Lower leg skin (tissue), 4 donors: ENCODE results near the gene DNAAF1. TPM values are rescaled to one million over a fixed set of nuclear protein-coding genes. Genes with fewer than 3 reads are reported as not detected.

Source experiments
- DNase-seq, 2 donors: peaks; one replicate each; pipeline ENCODE4 v3.0.0-alpha.2; 2019; ENCODE audit warnings: low spot score in 2 of 2
- H3K4me3 ChIP-seq: fragments of 200-600 bp; sonication (generic); 2 replicates; pipeline ENCODE4 v1.5.1; 2017; ENCODE audit warnings: mild to moderate bottlenecking, low read depth; ENCODE audit not compliant: poor library complexity, severe bottlenecking
- POLR2A ChIP-seq, 2 donors: fragments of 450-650 bp; IDR thresholded peaks; one replicate each; pipeline ENCODE4 v1.6.1; 2016 to 2017; ENCODE audit warnings: antibody characterized with exemption in 2 of 2, mild to moderate bottlenecking in 1 of 2, moderate library complexity in 1 of 2
- WGBS, 2 donors: methylation state at CpG; one replicate each; pipeline ENCODE4 v1.1.5; 2018; 5-methylcytosine and 5-hydroxymethylcytosine counted together
- intact Hi-C: fragments of 100-400 bp; cut with DNase I; formaldehyde crosslinking; loops from one replicate; pipeline ENCODE4 v1.15.0; 2023; ENCODE audit warnings: low total_unique reads
- total RNA-seq, 4 donors: library from RNA; depleted of rRNA; stranded (reverse); fragments of >200 nt; gene quantifications; one replicate each; pipeline ENCODE4 v1.1.0, GENCODE V29; 2016
- TF ChIP-seq, protein P1 (sequence below), 3 donors: fragments of 450-650 bp; IDR thresholded peaks; one replicate each; pipeline ENCODE4 v1.5.1; 2016; ENCODE audit warnings: antibody characterized with exemption in 3 of 3, mild to moderate bottlenecking in 3 of 3, moderate library complexity in 2 of 3

DNAAF1 gene
- total RNA-seq, 4 donors from 2014 or later, result 0.71 to 1.0 TPM; not detected in 2

DNA sequence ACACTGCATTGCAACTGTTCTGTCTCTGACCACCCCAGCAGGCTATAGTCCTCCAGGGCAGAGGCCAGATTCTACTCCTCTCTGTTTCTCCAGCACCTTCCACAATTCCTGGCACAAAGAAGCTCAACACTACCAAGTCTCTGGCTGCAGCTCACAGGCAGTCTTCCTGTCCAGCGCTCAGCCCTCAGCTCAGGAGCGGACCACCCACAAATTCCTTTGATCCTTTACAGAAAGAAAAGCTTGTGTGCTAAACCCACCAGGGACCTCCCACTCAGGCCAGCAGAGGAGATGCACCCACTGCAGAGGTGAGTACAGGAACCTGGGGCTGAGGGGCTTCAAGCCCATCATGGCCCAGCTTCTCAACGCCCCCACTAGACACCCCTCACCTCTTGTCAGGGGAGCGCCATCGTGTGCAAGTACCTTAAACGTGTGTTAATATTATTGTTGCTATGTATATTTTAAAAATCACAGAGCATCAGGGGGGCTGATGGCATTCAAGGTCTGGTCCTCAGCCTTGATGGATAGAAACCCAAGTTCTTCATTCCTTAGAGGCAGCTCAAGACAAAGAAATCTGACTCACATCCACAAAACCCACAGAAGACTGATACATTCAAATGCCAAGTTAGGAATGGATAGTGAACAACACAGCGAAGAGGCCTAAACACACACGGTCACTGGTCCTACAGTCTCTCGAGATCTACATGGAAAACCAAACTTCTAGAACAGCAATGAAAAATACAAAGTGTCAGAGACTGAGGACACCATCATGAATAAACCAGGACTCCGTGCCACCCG is 8.6 kb upstream of the DNAAF1 start:
- DNase-seq, result no peak
- no peak overlapping the region for H3K4me3 ChIP-seq
- TF ChIP-seq, protein P1, sequence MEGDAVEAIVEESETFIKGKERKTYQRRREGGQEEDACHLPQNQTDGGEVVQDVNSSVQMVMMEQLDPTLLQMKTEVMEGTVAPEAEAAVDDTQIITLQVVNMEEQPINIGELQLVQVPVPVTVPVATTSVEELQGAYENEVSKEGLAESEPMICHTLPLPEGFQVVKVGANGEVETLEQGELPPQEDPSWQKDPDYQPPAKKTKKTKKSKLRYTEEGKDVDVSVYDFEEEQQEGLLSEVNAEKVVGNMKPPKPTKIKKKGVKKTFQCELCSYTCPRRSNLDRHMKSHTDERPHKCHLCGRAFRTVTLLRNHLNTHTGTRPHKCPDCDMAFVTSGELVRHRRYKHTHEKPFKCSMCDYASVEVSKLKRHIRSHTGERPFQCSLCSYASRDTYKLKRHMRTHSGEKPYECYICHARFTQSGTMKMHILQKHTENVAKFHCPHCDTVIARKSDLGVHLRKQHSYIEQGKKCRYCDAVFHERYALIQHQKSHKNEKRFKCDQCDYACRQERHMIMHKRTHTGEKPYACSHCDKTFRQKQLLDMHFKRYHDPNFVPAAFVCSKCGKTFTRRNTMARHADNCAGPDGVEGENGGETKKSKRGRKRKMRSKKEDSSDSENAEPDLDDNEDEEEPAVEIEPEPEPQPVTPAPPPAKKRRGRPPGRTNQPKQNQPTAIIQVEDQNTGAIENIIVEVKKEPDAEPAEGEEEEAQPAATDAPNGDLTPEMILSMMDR (IDR thresholded peaks at IDR 0.05), result no peak
- no peak for TF ChIP-seq POLR2A (IDR thresholded peaks at IDR 0.05)
- intact Hi-C loops, result no loop called here
- WGBS, 2 donors, result 91 to 93% methylated on average over 11 of the region's 11 CpGs

- DNase-seq, result no peak
- intact Hi-C loops, result no loop called here
- 82 to 83% methylated on average over 8 of the region's 8 CpGs for WGBS, 2 donors
- no peak for TF ChIP-seq POLR2A (IDR thresholded peaks at IDR 0.05)
- TF ChIP-seq, protein P1 (IDR thresholded peaks at IDR 0.05), result no peak
- no peak overlapping the region for H3K4me3 ChIP-seq
These were observed 7.8 kb upstream of the DNAAF1 start for GRCh38 chr16:84137287-84137686.

DNA sequence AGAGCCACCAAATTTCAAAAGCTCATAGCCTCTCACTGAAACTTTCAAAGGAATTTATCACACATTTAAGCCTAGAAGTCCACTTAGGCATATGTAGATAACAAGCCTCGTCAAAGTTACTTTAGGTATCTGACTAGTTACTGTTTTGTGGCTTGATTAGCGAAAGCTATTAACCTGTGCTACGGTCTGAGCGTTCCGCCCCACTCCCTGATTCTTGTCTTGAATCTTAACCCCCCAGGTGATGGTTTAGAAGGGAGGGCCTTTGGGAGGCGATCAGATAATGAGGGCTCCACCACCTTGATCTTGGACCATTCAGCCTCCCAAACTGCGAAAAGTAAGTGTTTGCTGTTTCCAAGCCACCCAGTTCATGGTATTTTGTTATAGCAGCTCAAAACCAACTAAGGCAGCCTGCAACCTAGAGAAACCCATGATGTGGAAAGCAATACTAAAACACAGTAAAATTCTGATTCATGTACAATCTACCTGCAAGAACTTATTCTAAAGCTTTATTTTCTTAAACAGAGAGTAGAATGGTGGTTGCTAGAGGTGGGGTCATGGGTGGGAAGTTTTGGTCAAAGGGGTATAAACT is 7.2 kb upstream of the DNAAF1 start:
- WGBS, 2 donors, result 90 to 94% methylated on average over 7 of the region's 7 CpGs
- no peak overlapping the region for H3K4me3 ChIP-seq
- TF ChIP-seq, protein P1 (IDR thresholded peaks at IDR 0.05), result no peak
- no peak for TF ChIP-seq POLR2A (IDR thresholded peaks at IDR 0.05)
- intact Hi-C loops, result no loop called here
- DNase-seq, result no peak

DNA sequence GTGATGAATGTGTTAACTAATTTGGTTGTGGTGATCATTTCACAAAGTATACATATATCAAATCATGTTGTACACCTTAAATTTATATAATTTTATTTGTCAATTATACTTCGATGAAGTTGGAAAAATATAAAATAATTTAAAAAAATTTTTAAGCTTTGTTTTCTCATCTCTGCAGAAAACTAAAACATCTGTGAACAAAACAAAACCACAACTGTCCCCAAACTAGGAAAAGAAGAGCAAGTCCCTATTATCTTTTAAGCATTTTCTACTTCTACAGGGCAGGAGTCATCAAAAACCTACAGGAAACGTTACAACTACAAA is 6.6 kb upstream of the DNAAF1 start:
- DNase-seq, result no peak
- no peak overlapping the region for H3K4me3 ChIP-seq
- intact Hi-C loops, result no loop called here
- TF ChIP-seq, protein P1 (IDR thresholded peaks at IDR 0.05), result no peak
- TF ChIP-seq POLR2A (IDR thresholded peaks at IDR 0.05), result no peak
- 54 to 60% methylated on average over 2 of the region's 2 CpGs for WGBS, 2 donors

DNA sequence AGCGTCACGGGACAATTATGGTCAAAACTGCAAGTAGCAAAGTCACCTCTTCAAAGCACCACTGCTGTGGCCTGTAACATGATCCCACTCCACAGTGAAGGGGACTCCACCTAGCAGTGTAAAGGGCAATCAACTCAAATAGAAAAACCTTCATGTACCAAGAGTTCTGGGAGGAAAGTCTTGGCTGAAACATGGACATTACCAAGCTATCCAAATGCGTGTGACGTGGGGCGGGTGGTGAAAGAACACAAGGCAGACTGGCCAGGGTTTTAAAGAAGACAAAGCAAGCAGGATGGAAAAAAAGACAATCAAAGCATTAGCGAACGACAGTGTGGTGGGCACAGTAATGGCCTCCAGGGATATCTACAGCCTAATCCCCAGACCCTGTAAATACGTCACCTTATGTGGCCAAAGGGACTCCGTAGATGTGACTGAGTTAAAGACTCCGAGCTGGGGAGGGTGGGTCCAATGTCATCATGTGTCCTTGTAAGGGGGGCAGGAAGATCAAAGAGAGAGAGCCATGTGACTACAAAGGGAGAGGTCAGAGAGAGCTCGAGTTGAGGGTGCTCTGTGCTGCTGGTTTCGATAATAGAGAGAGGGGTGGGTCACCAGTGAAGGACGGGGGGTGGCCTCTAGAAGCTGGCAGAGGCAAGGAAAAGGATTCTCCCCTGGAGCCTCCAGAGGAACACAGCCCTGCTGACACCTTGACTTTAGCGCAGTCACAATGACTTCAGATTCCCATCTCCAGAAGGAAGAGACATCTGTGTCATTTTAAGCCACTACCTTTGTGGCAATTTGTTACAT is 6.1 kb upstream of the DNAAF1 start:
- intact Hi-C loops, result no loop called here
- no peak for DNase-seq
- 62 to 63% methylated on average over 14 of the region's 14 CpGs for WGBS, 2 donors
- TF ChIP-seq, protein P1 (IDR thresholded peaks at IDR 0.05), result no peak
- TF ChIP-seq POLR2A (IDR thresholded peaks at IDR 0.05), result no peak
- no peak overlapping the region for H3K4me3 ChIP-seq
